GM19023 (cell line): ENCODE results near the gene MAP2.

Experiments used
- ATAC-seq: cut with Tn5 transposase; IDR thresholded peaks from one replicate; pipeline ENCODE4 v1.9.1; 2021; ENCODE audit warnings: mild to moderate bottlenecking, moderate library complexity; ENCODE audit not compliant: unreplicated experiment

Gene MAP2

GRCh38 chr2:209423562-209424198, at the start of gene MAP2:
TSS of gene MAP2 (plus strand) at chr2:209424047. CDS start at chr2:209653171, 229,124 bp downstream.
- peak; percentile 98 for ATAC-seq

- no peak for ATAC-seq
Observed at GRCh38 chr2:209376686-209377085, 47.2 kb upstream of the MAP2 start.

GRCh38 chr2:209380293-209380692, 43.6 kb upstream of the MAP2 start:
- ATAC-seq = peak; percentile 98

GRCh38 chr2:209381091-209381490, 42.8 kb upstream of the MAP2 start:
- no peak for ATAC-seq

- no peak for ATAC-seq
Observed at GRCh38 chr2:209382775-209383174, 41.1 kb upstream of the MAP2 start.

- no peak for ATAC-seq
Observed at GRCh38 chr2:209383212-209383611, 40.6 kb upstream of the MAP2 start.

GRCh38 chr2:209387389-209387788, 36.5 kb upstream of the MAP2 start:
- no peak for ATAC-seq

- no peak for ATAC-seq
Observed at GRCh38 chr2:209388446-209389037, 35.3 kb upstream of the MAP2 start.

GRCh38 chr2:209389171-209389618, 34.7 kb upstream of the MAP2 start:
- no peak for ATAC-seq

- no peak for ATAC-seq
Observed at GRCh38 chr2:209390839-209391238, 33.0 kb upstream of the MAP2 start.

- ATAC-seq = no peak
Observed at GRCh38 chr2:209391776-209392401, 32.0 kb upstream of the MAP2 start.

- no peak for ATAC-seq
Observed at GRCh38 chr2:209395229-209395628, 28.6 kb upstream of the MAP2 start.

GRCh38 chr2:209395652-209396051, 28.2 kb upstream of the MAP2 start:
- no peak for ATAC-seq

- no peak for ATAC-seq
Observed at GRCh38 chr2:209398463-209398862, 25.4 kb upstream of the MAP2 start.

GRCh38 chr2:209401788-209402187, 22.1 kb upstream of the MAP2 start:
- no peak for ATAC-seq

GRCh38 chr2:209411296-209411695, 12.6 kb upstream of the MAP2 start:
- no peak for ATAC-seq

- no peak for ATAC-seq
Observed at GRCh38 chr2:209411718-209412117, 12.1 kb upstream of the MAP2 start.

GRCh38 chr2:209413311-209414014, 10.4 kb upstream of the MAP2 start:
- no peak for ATAC-seq

GRCh38 chr2:209416913-209417312, 6.9 kb upstream of the MAP2 start:
- no peak for ATAC-seq

- no peak for ATAC-seq
Observed at GRCh38 chr2:209422191-209422754, 1.6 kb upstream of the MAP2 start.

- ATAC-seq = peak; percentile 22
Observed at GRCh38 chr2:209424199-209424701, 403 bp downstream of the MAP2 start.
